Measurements from ENCODE around the gene HPSE2. TPM values are rescaled to one million over a fixed set of nuclear protein-coding genes. Genes with fewer than 3 reads are reported as not detected.

HPSE2 gene
- total RNA-seq, 2 donors from 2014 or later: 2.4 to 4.7 TPM

DNA sequence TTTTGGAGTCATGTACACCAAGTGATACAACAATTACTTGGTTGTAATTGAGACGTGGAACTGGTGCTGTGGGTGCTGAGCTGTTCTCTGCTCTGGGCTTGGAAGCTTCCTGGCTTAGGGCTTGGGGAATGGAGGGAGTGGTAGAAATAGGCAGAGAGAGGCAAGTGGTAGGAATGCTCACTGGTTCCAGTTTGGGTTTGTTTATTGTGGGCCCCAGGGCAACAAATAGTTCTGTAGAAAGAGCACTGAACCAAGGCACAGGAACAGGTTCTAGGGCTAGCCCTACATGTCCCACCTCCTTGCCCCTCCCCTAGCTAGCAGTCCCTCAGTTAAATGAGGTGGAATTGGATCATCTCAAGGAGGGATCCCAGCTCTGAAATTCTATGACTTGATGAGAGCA is 622.2 kb downstream of the HPSE2 start:
- Histone ChIP-seq H3K36me3 (no peaks in the 10 kb centered on the region), H3K4me3 (no peak overlapping the region), H3K9me3 (no peaks in the 10 kb centered on the region), H3K27ac (no peak overlapping the region), H3K27me3 (replicated peaks; ENCODE audit: insufficient read depth) (no peaks in the 10 kb centered on the region), H3K4me1 (replicated peaks) (peaks cover 3% of the 10 kb centered on the region)
- intact Hi-C loops (cut with DNase I): no loop called here
- TF ChIP-seq POLR2A (IDR thresholded peaks at IDR 0.05): no peak
- no peak for TF ChIP-seq CTCF (IDR thresholded peaks at IDR 0.05)
- no peak for TF ChIP-seq POLR2AphosphoS5 (IDR thresholded peaks at IDR 0.05)
- 48% methylated on average over 1 of the region's 1 CpG for WGBS
- DNase-seq (ENCODE audit: low spot score): no peak

DNA sequence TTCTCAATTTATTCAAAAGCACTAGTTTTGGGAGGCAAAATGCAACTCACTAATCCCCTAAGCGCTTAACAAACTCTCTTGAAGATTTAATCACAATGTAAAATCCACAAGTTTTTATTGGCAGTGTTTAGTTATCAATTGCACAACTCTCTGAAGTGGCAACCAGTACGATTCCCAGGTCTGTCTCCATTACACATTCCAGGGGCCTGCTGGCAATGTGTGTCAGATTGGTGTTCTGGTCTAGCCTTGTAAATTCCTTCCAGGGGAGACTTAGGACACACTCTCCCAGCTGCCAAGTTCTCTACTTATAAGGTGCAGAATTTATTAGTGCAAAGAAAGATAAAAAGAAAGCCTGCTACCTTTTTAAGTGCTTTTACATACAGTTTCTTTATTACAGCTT is 624.2 kb downstream of the HPSE2 start:
- intact Hi-C loops (cut with DNase I): no loop called here
- peaks cover 3% of the 10 kb centered on the region for H3K4me1 ChIP-seq (replicated peaks)
- peak overlapping the region in 1 of 2 donors; percentile 22 for H3K27ac ChIP-seq
- DNase-seq (ENCODE audit: low spot score): peak; percentile 73
- 22% methylated on average over 2 of the region's 2 CpGs for WGBS
- no peak overlapping the region for H3K4me3 ChIP-seq
- H3K9me3 ChIP-seq: no peaks in the 10 kb centered on the region
- H3K36me3 ChIP-seq: no peaks in the 10 kb centered on the region
- H3K27me3 ChIP-seq (replicated peaks; ENCODE audit: insufficient read depth): no peaks in the 10 kb centered on the region
- TF ChIP-seq POLR2AphosphoS5 (IDR thresholded peaks at IDR 0.05) (peak; percentile 86), POLR2A (IDR thresholded peaks at IDR 0.05) (no peak)

GRCh38 chr10:98610836-98611235 is 624.8 kb downstream of the HPSE2 start:
- Histone ChIP-seq H3K9me3 (no peaks in the 10 kb centered on the region), H3K4me3 (no peak overlapping the region), H3K4me1 (replicated peaks) (peaks cover 3% of the 10 kb centered on the region), H3K27me3 (replicated peaks; ENCODE audit: insufficient read depth) (no peaks in the 10 kb centered on the region), H3K27ac (peak overlapping the region in 1 of 2 donors; percentile 22), H3K36me3 (no peaks in the 10 kb centered on the region)
- 61% methylated on average over 5 of the region's 5 CpGs for WGBS
- intact Hi-C loops (cut with DNase I): no loop called here
- TF ChIP-seq POLR2A (IDR thresholded peaks at IDR 0.05): no peak
- TF ChIP-seq POLR2AphosphoS5 (IDR thresholded peaks at IDR 0.05): no peak
- no peak for TF ChIP-seq CTCF (IDR thresholded peaks at IDR 0.05)
- DNase-seq (ENCODE audit: low spot score): no peak

DNA sequence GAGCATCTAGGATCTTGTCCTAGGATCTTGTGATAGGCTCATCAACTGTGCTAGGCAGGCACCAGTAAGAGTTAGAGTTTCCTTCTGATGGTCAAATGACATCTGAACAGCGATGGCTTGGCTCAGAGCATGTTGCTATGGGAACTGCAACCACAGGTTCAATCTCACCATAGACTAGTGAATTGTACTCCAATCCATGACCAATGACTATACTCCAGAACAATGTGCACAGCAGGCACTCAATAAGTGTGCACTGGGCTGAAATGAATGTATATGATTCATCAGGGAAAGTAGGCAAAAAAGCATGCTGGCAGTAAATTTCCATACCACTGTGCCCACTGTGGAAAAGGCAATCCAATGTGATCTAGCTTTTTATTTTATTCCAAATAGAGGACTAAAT is 625.4 kb downstream of the HPSE2 start:
- H3K27ac ChIP-seq: no peak overlapping the region
- peaks cover 3% of the 10 kb centered on the region for H3K4me1 ChIP-seq (replicated peaks)
- TF ChIP-seq CTCF (IDR thresholded peaks at IDR 0.05) (no peak), POLR2A (IDR thresholded peaks at IDR 0.05) (no peak), POLR2AphosphoS5 (IDR thresholded peaks at IDR 0.05) (no peak)
- H3K4me3 ChIP-seq: no peak overlapping the region
- intact Hi-C loops (cut with DNase I): no loop called here
- 77% methylated on average over 1 of the region's 1 CpG for WGBS
- H3K27me3 ChIP-seq (replicated peaks; ENCODE audit: insufficient read depth): no peaks in the 10 kb centered on the region
- no peaks in the 10 kb centered on the region for H3K36me3 ChIP-seq
- no peak for DNase-seq (ENCODE audit: low spot score)
- no peaks in the 10 kb centered on the region for H3K9me3 ChIP-seq

DNA sequence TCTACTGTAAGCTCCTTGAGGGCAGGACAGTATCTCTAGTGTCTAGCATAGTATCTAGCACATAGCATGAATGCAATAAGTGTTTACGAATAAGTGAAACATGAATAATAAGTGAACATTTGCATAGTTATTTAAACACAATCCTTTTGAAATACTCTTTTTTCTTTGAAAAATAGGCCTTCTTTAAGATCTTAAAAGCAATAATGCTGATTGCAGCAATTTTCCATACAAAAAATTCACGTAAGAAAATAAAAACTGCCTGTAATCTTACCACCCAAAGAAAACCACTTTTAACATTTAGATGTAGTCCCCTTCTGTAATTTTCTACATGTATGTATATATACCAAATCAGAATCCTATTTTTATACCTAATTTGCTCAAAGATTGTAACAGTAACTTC is 626.4 kb downstream of the HPSE2 start:
- H3K9me3 ChIP-seq: no peaks in the 10 kb centered on the region
- H3K27ac ChIP-seq: no peak overlapping the region
- H3K4me1 ChIP-seq (replicated peaks): peaks cover 3% of the 10 kb centered on the region
- H3K36me3 ChIP-seq: no peaks in the 10 kb centered on the region
- 97% methylated on average over 2 of the region's 2 CpGs for WGBS
- intact Hi-C loops (cut with DNase I): no loop called here
- H3K4me3 ChIP-seq: no peak overlapping the region
- H3K27me3 ChIP-seq (replicated peaks; ENCODE audit: insufficient read depth): no peaks in the 10 kb centered on the region
- no peak for DNase-seq (ENCODE audit: low spot score)
- TF ChIP-seq POLR2AphosphoS5 (IDR thresholded peaks at IDR 0.05): no peak
- no peak for TF ChIP-seq CTCF (IDR thresholded peaks at IDR 0.05)
- no peak for TF ChIP-seq POLR2A (IDR thresholded peaks at IDR 0.05)
